Suprapubic skin (tissue), 4 donors: ENCODE measurements around the gene EMP3.

Experiments
- EP300 ChIP-seq: sonication (generic); formaldehyde crosslinking; IDR thresholded peaks from one replicate; pipeline ENCODE4 v1.6.1; 2017; ENCODE audit warnings: antibody characterized with exemption
- POLR2A ChIP-seq, 2 donors: fragments of 450-650 bp; IDR thresholded peaks; one replicate each; pipeline ENCODE4 v1.6.1; 2017; ENCODE audit warnings: antibody characterized with exemption in 2 of 2, mild to moderate bottlenecking in 2 of 2, moderate library complexity in 2 of 2
- POLR2AphosphoS5 ChIP-seq, 3 donors: sonication (generic); formaldehyde crosslinking; IDR thresholded peaks; one replicate each; pipeline ENCODE4 v1.6.1; 2017; ENCODE audit warnings: antibody characterized with exemption in 3 of 3
- TF ChIP-seq, protein P1 (sequence below), 2 donors: fragments of 200-600 bp in 1 of 2; fragments of 450-650 bp in 1 of 2; sonication (generic) in 1 of 2; IDR thresholded peaks; one replicate each; pipeline ENCODE4 v1.5.1; 2016 to 2019; ENCODE audit warnings: antibody characterized with exemption in 2 of 2, mild to moderate bottlenecking in 1 of 2, moderate library complexity in 1 of 2

DNA sequence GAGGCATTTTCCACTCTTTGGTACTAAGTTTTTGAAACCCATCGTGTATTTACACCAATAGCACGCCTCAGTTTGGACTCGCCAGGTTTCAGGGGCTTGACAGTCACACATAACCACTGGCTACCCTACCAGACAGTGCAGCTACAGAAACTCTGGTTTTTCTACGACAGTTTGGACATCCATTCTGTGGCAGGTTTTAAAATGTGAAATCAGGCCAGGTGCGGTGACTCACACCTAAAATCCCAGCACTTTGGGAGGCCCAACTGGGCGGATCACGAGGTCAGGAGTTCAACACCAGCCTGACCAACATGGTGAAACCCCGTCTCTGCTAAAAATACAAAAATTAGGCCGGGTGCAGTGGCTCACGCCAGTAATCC is 52.8 kb downstream of the EMP3 start:
- TF ChIP-seq, protein P1, sequence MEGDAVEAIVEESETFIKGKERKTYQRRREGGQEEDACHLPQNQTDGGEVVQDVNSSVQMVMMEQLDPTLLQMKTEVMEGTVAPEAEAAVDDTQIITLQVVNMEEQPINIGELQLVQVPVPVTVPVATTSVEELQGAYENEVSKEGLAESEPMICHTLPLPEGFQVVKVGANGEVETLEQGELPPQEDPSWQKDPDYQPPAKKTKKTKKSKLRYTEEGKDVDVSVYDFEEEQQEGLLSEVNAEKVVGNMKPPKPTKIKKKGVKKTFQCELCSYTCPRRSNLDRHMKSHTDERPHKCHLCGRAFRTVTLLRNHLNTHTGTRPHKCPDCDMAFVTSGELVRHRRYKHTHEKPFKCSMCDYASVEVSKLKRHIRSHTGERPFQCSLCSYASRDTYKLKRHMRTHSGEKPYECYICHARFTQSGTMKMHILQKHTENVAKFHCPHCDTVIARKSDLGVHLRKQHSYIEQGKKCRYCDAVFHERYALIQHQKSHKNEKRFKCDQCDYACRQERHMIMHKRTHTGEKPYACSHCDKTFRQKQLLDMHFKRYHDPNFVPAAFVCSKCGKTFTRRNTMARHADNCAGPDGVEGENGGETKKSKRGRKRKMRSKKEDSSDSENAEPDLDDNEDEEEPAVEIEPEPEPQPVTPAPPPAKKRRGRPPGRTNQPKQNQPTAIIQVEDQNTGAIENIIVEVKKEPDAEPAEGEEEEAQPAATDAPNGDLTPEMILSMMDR (IDR thresholded peaks at IDR 0.05): no peak
- TF ChIP-seq POLR2A (IDR thresholded peaks at IDR 0.05) (no peak), POLR2AphosphoS5 (IDR thresholded peaks at IDR 0.05) (no peak), EP300 (no peak)
